ENCODE results near the gene SMIM13. TPM values are rescaled to one million over a fixed set of nuclear protein-coding genes. Genes with fewer than 3 reads are reported as not detected.
"Not testable (repeated sequence)": the region's sequence is repeated elsewhere in the genome, so short reads cannot be mapped to it uniquely, and the experiment has no call there.

The SMIM13 gene
- total and polyA plus RNA-seq, 4 donors = 2.5 to 9.8 (median 7.4) TPM

DNA sequence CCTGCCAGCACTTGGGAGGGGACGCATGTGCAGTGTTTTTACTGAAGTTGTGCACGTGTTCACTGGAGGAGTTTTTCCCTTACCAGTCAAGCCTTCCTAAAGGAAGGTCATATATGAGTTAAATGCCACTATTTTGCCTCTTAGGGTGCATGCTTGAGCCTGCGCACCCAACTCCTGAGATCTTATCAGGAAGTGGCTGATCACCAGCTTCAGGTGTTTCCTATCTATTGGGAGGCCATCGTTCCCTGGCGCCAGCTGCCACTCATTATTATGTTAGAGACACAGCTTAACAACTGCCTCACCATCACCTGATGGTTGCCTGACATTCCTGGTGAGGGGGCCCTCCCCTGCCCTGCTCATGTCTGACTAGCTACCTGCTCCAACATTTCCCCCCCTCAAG, 9.4 kb downstream of the SMIM13 start:
- Histone ChIP-seq H3K27me3 (ENCODE audit: control insufficient read depth in 1 of 2, insufficient read depth in 2 of 2, low read length in 1 of 2) (no peaks in the 10 kb centered on the region), H3K9me3 (ENCODE audit: control insufficient read depth, low read length) (no peaks in the 10 kb centered on the region), H3K4me3 (ENCODE audit: low read length in 2 of 2) (no peak overlapping the region), H3K4me1 (ENCODE audit: control insufficient read depth in 1 of 2, insufficient read depth in 2 of 2, low read length in 2 of 2) (no peaks in the 10 kb centered on the region), H3K27ac (ENCODE audit: low read depth in 1 of 2, low read length in 2 of 2) (no peak overlapping the region), H3K36me3 (ENCODE audit: control insufficient read depth in 1 of 2, insufficient read depth in 2 of 2, low read length in 1 of 2) (no peaks in the 10 kb centered on the region)
- intact Hi-C loops (cut with DNase I) = no loop called here
- whole genome bisulfite sequencing, 2 donors = 89 to 91% methylated on average over 5 of the region's 5 CpGs
- DNase-seq (no peak), ATAC-seq (ENCODE audit: low FRiP score) (no peak)

- Histone ChIP-seq H3K36me3 (ENCODE audit: control insufficient read depth in 1 of 2, insufficient read depth in 2 of 2, low read length in 1 of 2) (no peaks in the 10 kb centered on the region), H3K4me1 (ENCODE audit: control insufficient read depth in 1 of 2, insufficient read depth in 2 of 2, low read length in 2 of 2) (no peaks in the 10 kb centered on the region), H3K27me3 (ENCODE audit: control insufficient read depth in 1 of 2, insufficient read depth in 2 of 2, low read length in 1 of 2) (no peaks in the 10 kb centered on the region), H3K27ac (ENCODE audit: low read depth in 1 of 2, low read length in 2 of 2) (no peak overlapping the region), H3K9me3 (ENCODE audit: control insufficient read depth, low read length) (no peaks in the 10 kb centered on the region), H3K4me3 (ENCODE audit: low read length in 2 of 2) (no peak overlapping the region)
- DNase-seq (no peak), ATAC-seq (ENCODE audit: low FRiP score) (no peak)
- intact Hi-C loops (cut with DNase I) = no loop called here
Measured at GRCh38 chr6:11108726-11109125, 15.1 kb downstream of the SMIM13 start.

DNA sequence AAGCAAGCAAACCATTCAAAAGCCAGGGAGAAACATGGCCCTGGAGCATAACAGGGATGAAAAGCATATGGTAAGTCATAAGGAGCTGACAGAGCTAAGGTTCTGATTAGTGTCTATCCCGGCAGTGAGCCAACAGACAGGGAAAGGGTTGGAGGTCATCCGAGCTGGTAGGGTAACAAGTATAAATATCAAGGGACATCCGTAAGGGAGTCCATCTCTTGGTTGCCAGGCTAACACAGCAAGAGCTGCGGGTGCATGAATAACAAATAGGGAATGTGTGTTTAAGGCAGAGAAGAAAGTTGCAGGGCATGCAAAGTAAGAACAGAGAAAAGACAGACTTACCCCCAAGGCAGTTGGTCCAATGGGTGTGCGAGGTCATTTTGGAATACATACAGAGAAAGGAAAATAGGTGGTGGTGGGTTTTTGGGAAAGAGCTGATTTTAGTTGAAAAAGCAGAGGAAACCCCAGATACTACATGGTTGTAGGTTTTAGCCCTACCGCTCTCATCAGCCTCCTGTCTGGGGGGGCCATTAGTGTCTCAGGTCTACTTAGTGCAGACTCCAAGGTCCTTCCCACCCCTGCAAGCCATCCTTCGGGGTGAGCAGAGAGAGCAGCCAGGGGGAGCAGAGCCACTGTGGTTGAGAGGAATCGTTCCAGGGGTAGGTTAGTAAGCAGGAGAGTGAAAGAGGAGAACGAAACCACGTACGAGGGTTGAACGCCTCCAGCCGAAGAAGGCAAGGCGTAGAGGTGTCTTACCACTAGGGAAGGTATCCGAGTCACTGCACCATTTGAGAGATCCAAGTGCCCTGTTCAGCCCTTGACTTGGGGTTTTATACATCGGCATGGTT, 17.5 kb downstream of the SMIM13 start, which contains the start of gene ERVFRD-1:
TSS of gene ERVFRD-1 (minus strand) at position 805 of the 848 bp plus-strand sequence. CDS start 6,415 bp downstream, outside the sequence.
- intact Hi-C loops (cut with DNase I) = no loop called here
- no peak for ATAC-seq (ENCODE audit: low FRiP score)
- Histone ChIP-seq H3K4me3 (ENCODE audit: low read length in 2 of 2) (no peak within 1 kb of the TSS), H3K27me3 (ENCODE audit: control insufficient read depth in 1 of 2, insufficient read depth in 2 of 2, low read length in 1 of 2) (no peaks in the 10 kb centered on the region), H3K36me3 (ENCODE audit: control insufficient read depth in 1 of 2, insufficient read depth in 2 of 2, low read length in 1 of 2) (no peaks in the 10 kb centered on the region), H3K27ac (ENCODE audit: low read depth in 1 of 2, low read length in 2 of 2) (no peak within 1 kb of the TSS), H3K9me3 (ENCODE audit: control insufficient read depth, low read length) (no peaks in the 10 kb centered on the region), H3K4me1 (ENCODE audit: control insufficient read depth in 1 of 2, insufficient read depth in 2 of 2, low read length in 2 of 2) (no peaks in the 10 kb centered on the region)
- 89 to 95% methylated on average over 16 of the region's 16 CpGs for WGBS, 2 donors
- no peak for DNase-seq

GRCh38 chr6:11111769-11112437, 18.3 kb downstream of the SMIM13 start:
- 87 to 90% methylated on average over 9 of the region's 9 CpGs for WGBS, 2 donors
- H3K36me3 ChIP-seq (ENCODE audit: control insufficient read depth in 1 of 2, insufficient read depth in 2 of 2, low read length in 1 of 2) = no peaks in the 10 kb centered on the region
- intact Hi-C loops (cut with DNase I) = no loop called here
- DNase-seq (no peak), ATAC-seq (ENCODE audit: low FRiP score) (no peak)
- H3K4me3 ChIP-seq (ENCODE audit: low read length in 2 of 2) = no peak overlapping the region
- no peaks in the 10 kb centered on the region for H3K27me3 ChIP-seq (ENCODE audit: control insufficient read depth in 1 of 2, insufficient read depth in 2 of 2, low read length in 1 of 2)
- no peaks in the 10 kb centered on the region for H3K4me1 ChIP-seq (ENCODE audit: control insufficient read depth in 1 of 2, insufficient read depth in 2 of 2, low read length in 2 of 2)
- H3K27ac ChIP-seq (ENCODE audit: low read depth in 1 of 2, low read length in 2 of 2) = no peak overlapping the region
- no peaks in the 10 kb centered on the region for H3K9me3 ChIP-seq (ENCODE audit: control insufficient read depth, low read length)

GRCh38 chr6:11113038-11113437, 19.4 kb downstream of the SMIM13 start:
- WGBS, 2 donors = 53 to 64% methylated on average over 4 of the region's 4 CpGs
- Histone ChIP-seq H3K9me3 (ENCODE audit: control insufficient read depth, low read length) (no peaks in the 10 kb centered on the region), H3K4me3 (ENCODE audit: low read length in 2 of 2) (no peak overlapping the region), H3K36me3 (ENCODE audit: control insufficient read depth in 1 of 2, insufficient read depth in 2 of 2, low read length in 1 of 2) (no peaks in the 10 kb centered on the region), H3K4me1 (ENCODE audit: control insufficient read depth in 1 of 2, insufficient read depth in 2 of 2, low read length in 2 of 2) (no peaks in the 10 kb centered on the region), H3K27me3 (ENCODE audit: control insufficient read depth in 1 of 2, insufficient read depth in 2 of 2, low read length in 1 of 2) (no peaks in the 10 kb centered on the region), H3K27ac (ENCODE audit: low read depth in 1 of 2, low read length in 2 of 2) (no peak overlapping the region)
- ATAC-seq (ENCODE audit: low FRiP score) (no peak), DNase-seq (no peak)
- intact Hi-C loops (cut with DNase I) = no loop called here

- WGBS, 2 donors = 93 to 95% methylated on average over 11 of the region's 11 CpGs
- intact Hi-C loops (cut with DNase I); H3K9me3 ChIP-seq (ENCODE audit: control insufficient read depth, low read length); DNase-seq; H3K4me3 ChIP-seq (ENCODE audit: low read length in 2 of 2); H3K27me3 ChIP-seq (ENCODE audit: control insufficient read depth in 1 of 2, insufficient read depth in 2 of 2, low read length in 1 of 2); H3K4me1 ChIP-seq (ENCODE audit: control insufficient read depth in 1 of 2, insufficient read depth in 2 of 2, low read length in 2 of 2); ATAC-seq (ENCODE audit: low FRiP score); H3K36me3 ChIP-seq (ENCODE audit: control insufficient read depth in 1 of 2, insufficient read depth in 2 of 2, low read length in 1 of 2); H3K27ac ChIP-seq (ENCODE audit: low read depth in 1 of 2, low read length in 2 of 2): not testable (repeated sequence)
Measured at GRCh38 chr6:11115808-11116536, 22.3 kb downstream of the SMIM13 start.

GRCh38 chr6:11120271-11121005, 26.8 kb downstream of the SMIM13 start:
- no peak for DNase-seq
- Histone ChIP-seq H3K4me1 (ENCODE audit: control insufficient read depth in 1 of 2, insufficient read depth in 2 of 2, low read length in 2 of 2) (no peaks in the 10 kb centered on the region), H3K4me3 (ENCODE audit: low read length in 2 of 2) (no peak overlapping the region), H3K9me3 (ENCODE audit: control insufficient read depth, low read length) (no peaks in the 10 kb centered on the region), H3K36me3 (ENCODE audit: control insufficient read depth in 1 of 2, insufficient read depth in 2 of 2, low read length in 1 of 2) (no peaks in the 10 kb centered on the region), H3K27ac (ENCODE audit: low read depth in 1 of 2, low read length in 2 of 2) (no peak overlapping the region), H3K27me3 (ENCODE audit: control insufficient read depth in 1 of 2, insufficient read depth in 2 of 2, low read length in 1 of 2) (no peaks in the 10 kb centered on the region)
- intact Hi-C loops (cut with DNase I) = no loop called here
- ATAC-seq (ENCODE audit: low FRiP score) = no peak
- WGBS, 2 donors = 78 to 80% methylated on average over 4 of the region's 4 CpGs

DNA sequence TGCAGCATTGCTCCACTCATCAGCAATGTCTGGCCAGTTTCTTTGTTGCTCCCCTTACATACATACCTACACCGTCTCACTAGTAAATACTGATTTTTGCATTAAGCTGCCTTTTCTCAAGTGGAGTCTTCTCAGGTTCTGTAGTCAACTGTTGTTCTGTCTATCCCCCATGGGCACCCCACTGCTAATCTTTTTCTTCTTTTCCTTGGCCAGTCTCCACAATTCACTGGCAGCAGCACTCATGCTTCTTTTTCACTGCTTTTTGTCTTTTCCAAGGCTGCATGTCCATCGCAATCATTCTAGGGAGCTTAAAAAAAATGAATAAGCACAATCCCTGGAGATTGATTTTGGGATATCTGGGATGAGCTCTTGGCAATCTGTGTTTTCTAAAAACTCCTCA, 28.2 kb downstream of the SMIM13 start:
- Histone ChIP-seq H3K36me3 (ENCODE audit: control insufficient read depth in 1 of 2, insufficient read depth in 2 of 2, low read length in 1 of 2) (no peaks in the 10 kb centered on the region), H3K27me3 (ENCODE audit: control insufficient read depth in 1 of 2, insufficient read depth in 2 of 2, low read length in 1 of 2) (no peaks in the 10 kb centered on the region), H3K4me3 (ENCODE audit: low read length in 2 of 2) (no peak overlapping the region), H3K4me1 (ENCODE audit: control insufficient read depth in 1 of 2, insufficient read depth in 2 of 2, low read length in 2 of 2) (peaks cover 3 to 4% of the 10 kb centered on the region in 2 donors), H3K9me3 (ENCODE audit: control insufficient read depth, low read length) (no peaks in the 10 kb centered on the region), H3K27ac (ENCODE audit: low read depth in 1 of 2, low read length in 2 of 2) (no peak overlapping the region)
- no peak for DNase-seq
- intact Hi-C loops (cut with DNase I) = no loop called here
- 21 to 29% methylated on average over 2 of the region's 2 CpGs for WGBS, 2 donors
- ATAC-seq (ENCODE audit: low FRiP score) = no peak

Measured in aorta (tissue), 5 donors.